Gastroesophageal sphincter (tissue), 3 donors: ENCODE measurements around the gene BCL11A.

Experiments used
- CTCF ChIP-seq, 4 experiments: fragments of 200-600 bp in 2 of 4; fragments of 450-650 bp in 2 of 4; sonication (generic) in 1 of 4; IDR thresholded peaks; one replicate each; pipeline ENCODE4 v1.5.1; 2017 to 2019; ENCODE audit warnings: antibody characterized with exemption in 4 of 4, mild to moderate bottlenecking in 2 of 4, moderate library complexity in 2 of 4
- EP300 ChIP-seq: sonication (generic); formaldehyde crosslinking; IDR thresholded peaks from one replicate; pipeline ENCODE4 v1.6.1; 2017; ENCODE audit warnings: antibody characterized with exemption, mild to moderate bottlenecking
- POLR2A ChIP-seq, 2 donors: fragments of 450-650 bp; IDR thresholded peaks; one replicate each; pipeline ENCODE4 v1.6.1; 2017; ENCODE audit warnings: antibody characterized with exemption in 2 of 2, mild to moderate bottlenecking in 2 of 2, moderate library complexity in 1 of 2
- POLR2AphosphoS5 ChIP-seq: sonication (generic); formaldehyde crosslinking; IDR thresholded peaks from one replicate; pipeline ENCODE4 v1.6.1; 2017; ENCODE audit warnings: antibody characterized with exemption

GRCh38 chr2:60415814-60416213 is 137.6 kb downstream of the BCL11A start:
- TF ChIP-seq CTCF (IDR thresholded peaks at IDR 0.05): no peak
- no peak for TF ChIP-seq POLR2A (IDR thresholded peaks at IDR 0.05)
- TF ChIP-seq EP300: no peak
- no peak for TF ChIP-seq POLR2AphosphoS5
